ENCODE measurements around the gene PCBP2. TPM values are rescaled to one million over a fixed set of nuclear protein-coding genes. Genes with fewer than 3 reads are reported as not detected.

Gene PCBP2
- polyA plus RNA-seq, 1 donor = 1,185 TPM

DNA sequence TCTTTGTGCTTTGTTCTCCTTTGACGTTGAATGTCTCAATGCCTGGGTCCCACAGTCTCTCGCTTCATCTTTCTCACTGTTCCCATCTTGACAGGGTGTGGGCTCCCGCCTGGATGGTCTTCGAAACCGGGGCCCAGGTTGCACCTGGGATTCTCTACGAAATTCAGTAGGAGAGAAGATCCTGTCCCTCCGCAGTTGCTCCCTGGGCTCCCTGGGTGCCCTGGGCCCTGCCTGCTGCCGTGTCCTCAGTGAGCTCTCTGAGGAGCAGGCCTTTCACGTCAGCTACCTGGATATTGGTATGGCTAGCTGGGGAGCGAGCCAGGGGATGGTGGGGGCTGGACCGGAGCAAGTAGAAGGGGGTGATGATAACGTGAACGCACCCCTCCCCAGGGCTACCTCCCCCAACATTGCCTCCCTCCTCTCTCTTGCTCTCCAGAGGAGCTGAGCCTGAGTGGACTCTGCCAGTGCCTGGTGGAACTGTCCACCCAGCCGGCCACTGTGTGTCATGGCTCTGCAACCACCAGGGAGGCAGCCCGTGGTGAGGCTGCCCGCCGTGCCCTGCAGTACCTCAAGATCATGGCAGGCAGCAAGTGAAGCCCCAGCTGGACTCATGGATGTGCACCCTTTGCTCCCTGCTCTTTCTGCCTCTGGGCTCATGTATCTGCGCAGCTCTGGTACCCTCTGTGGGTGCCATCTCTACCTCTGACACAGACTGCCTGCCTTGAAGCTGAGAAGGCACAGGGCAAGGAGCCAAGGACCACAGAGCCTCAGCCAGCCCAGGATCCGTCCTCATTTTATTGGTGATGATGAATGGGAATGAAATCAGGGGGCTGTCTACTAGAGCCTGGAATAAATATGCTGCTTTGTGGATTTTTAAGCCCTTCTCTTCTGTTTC, 53.9 kb downstream of the PCBP2 start:
- DNase-seq = no peak

DNA sequence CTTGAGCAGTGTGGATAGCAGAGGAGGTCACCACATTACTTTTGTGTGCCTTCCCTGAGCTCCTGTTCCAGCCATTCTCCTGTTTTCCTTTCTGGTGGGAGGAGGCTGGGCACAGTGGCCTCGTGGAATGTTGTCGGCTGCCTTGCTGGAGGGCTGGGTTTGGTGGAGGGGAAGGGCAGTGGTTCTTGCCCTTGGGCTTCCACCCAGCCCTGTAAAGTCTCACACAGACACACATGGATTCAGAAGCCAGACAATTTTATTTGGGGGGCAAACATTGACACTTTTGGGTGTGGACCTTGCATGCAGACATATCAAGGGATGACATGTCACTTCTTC, 54.5 kb downstream of the PCBP2 start:
- no peak for DNase-seq

DNA sequence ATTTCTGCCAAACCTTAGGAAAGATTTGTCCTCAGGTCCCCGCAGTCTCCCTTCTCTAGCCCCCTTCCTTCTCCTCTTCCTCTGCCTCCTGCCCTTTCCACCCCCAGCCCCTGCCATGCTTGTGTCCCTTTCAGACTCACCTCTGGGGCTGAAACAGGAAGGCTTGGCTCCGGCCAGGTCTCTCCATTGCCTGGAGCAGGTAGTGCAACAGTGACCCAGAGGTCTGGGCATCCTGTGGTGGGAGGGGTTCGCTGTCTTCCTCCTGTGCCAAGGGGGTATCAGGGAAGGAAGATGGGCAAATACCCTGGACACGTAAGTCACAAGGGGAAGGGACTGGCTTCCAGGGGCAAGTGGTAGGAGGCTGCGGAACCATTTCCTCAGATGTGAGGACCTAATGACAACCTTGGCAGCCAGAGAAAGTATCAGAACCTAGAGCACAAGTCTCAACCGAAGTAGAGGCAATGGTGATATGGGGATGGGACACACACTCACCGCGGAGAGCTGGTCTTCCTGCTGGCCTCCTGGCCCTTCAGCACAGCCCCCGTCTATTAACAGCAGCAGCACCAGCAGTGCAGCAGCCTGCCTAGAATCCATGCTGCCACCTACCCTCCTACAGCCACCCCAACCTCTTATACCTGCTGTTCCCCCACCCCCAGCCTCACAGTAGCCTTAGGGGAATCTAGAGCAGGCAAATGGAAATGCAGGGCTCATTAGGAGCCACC, 55.1 kb downstream of the PCBP2 start, which contains the start of gene NPFF:
TSS of gene NPFF (minus strand) at position 604 of the 722 bp plus-strand sequence. CDS start at position 594, 10 bp downstream.
- DNase-seq = no peak

DNA sequence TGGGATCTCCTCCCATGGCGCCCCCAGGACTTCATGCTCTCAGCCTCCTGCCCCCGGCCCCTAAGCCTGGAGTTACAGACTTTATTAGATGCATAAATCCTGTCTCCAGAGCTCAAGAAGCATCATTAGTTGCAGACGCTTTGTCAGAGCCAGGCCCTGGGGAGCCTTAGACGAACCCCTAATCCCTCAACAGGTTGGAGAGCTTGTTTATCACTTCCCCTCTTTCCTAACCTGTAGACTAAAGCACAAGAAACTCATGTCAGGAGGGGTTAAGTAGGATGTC, 55.6 kb downstream of the PCBP2 start:
- no peak for DNase-seq

DNA sequence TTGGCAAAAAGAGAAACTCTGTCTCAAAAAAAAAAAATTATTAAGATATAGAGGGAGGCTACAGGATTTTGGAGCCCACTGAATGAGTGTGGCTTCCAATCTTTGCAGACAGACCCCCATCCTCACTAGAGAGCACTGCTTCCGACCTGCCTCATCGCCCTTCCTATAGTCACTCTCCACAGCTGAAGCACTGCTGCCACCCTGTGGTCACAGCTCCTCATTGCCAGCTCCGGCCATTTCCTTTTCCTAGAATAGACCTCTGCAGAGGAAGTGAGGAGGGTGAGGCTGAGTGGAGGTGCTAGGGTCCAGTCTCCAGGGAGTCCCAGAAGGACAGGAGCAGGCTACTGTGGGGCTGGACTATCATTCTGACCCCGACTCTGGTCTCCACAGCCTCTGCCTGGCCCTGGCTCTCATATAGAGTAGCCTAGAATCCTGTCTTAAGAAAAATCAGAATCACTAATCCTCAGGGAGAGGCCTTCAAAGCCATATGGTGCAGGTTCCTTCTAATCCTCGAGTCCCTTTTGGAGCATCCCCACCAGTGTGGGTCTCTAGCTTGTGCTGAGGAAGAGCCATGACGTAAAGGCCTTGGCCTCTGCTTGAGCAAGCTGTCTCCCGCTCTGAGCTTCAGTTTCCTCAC, 56.8 kb downstream of the PCBP2 start:
- peak; percentile 87 for DNase-seq

DNA sequence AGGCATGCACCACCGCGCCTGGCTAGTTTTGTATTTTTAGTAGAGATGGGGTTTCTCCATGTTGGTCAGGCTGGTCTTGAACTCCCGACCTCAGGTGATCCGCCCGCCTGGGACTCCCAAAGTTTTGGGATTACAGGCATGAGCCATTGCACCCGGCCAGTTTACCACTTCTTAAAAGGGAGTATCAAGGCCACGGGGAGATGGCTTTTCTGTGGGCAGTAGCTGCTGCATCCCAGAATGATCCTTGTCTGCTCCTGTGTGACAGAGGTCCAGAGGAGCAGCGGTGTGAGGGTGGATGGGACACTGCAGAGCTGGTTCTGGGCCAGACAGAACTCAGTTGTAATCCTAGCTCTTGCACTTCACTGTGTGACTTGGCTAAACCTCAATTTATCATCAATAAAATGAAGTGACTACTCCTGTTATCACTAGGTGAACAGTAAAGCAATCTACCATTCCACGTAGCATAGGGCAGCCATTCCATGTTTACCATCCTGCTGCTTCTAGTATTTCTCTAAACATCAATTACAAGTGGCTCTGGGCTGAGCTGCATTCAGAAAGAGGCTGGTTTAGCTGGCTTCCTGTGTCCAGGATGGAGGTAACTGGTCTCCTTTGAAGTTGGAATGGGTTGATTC, 58.4 kb downstream of the PCBP2 start:
- no peak for DNase-seq

DNA sequence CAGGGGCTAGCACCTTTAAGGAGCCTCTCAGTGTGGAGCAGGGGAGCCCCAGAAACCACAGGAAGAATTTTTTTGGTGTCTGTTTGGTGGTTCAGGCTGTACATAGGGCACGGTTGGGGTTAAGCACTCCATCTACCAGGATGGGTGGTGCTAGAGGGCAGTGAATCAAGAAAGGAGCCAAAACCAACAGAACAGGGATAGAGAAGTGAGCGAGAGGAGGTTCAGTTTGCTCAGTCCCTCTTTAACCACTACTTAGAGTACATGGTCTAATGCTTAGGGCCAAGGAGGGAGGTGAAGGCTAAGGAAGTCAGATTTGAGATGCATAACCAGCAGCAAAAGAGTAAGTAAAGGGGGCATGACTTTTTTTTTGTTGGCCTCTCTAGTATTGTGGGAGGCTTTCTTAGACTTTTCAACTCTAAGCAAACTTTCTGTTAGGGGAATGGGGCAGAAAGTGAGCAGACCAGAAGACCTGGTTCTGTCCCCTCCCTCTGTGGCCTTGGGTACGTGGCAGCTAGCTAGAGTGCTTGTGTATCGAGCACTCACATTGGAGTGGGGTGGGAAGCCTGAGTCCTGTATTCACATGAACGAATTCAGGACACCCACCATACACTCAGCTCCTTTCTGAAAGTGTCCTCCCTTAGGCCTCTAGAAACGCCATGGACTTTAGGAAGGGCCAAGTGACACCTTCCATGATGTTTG, 62.0 kb downstream of the PCBP2 start:
- DNase-seq = no peak

DNA sequence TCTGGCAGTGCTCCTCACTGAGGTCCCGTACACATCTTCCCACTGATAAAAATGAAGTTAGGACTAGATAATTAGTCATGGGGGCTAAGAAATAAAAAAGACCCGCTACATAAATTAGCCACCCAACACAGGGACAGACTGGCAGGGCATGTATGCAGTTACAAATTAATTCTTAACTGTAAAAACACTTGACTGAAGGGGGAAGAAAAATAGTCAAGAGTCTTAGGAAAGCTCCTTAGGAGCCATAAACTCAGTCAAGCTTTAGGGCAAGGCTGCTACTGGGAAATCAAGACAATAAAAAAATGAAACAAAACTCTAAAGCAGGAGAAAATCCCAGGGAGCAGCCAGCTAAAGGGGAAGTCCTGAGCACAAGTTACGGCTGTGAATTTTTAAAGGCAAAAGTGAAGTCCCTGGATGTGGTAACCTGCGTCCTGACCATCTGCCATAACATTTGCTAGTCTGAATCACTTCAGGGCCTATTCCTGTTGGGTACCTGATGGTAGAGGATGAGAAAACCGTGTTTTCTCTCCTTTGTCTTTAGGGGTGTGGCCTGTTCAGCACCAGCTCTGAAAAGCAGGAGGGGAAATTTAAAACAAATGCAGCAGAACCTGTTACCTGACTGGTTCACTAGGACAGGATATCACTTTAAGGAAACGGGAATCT, 62.9 kb downstream of the PCBP2 start:
- DNase-seq = no peak

DNA sequence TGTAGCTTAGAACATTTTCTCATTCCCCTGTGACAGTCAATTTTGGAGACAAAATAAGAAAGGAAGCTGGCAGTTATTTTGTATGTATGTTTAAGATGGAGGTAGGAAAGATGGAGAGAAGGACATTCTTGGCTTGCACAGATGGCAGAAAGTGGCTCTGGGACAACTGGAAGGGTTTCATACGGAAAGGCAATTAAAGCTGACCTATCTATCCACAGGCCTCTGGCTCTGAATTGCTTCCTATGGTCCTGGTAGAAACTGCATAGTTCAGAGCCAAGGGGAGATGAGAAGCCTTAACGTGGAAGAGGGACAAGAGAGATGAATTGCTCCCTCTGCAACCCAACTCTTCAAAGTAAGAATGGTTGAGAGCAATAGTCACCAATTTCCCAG, 63.4 kb downstream of the PCBP2 start:
- DNase-seq = no peak

DNA sequence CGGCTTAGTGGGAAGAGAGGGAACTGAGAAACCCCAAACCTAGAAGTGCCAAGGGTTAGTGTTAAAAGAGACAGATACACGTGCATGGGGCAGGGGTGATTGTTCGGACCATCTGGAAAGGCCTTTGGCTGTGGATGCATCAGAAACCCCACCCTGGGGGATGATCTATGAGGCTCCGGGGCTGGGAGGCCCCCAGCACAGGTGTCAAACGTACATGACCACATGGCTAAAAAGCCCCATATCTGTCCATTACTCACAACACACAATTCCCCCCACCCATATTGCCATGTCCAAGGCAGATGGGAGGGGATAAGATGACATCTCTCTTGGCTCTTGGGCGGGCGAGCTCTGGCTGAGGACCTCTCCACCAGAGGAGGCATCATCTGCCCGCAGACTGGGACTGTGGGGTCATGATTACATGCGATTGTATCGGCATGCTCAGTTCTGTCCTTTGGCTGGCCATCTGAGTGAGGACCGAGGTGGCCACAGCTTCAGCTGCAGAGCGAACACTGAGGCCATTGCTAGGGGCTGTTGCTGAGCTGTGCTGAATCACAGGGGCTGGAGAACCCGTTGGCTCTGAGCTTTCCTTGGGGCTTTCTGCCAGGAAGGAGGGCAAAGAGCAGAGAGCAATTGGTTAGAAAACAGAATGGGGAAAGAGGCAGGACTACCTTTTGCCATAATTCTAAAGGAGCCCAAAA, 65.0 kb downstream of the PCBP2 start:
- no peak for DNase-seq

DNA sequence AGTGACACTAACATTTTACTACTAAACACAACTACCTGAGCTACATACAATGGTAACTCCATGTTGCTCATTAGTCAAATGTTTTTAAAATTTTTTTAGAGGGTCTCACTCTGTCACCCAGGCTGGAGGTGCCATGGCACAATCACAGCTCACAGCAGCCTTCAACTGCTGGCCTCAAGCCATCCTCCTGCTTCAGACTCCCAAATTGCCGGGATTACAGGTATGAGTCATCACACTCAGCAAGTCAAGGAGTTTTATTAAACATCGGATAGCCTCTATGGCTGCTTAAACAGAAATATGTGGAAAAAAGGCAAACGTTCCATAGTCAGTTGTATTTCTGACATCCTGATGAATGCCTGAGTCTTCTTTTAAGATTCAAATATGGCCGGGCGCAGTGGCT, 66.5 kb downstream of the PCBP2 start:
- DNase-seq = no peak

DNA sequence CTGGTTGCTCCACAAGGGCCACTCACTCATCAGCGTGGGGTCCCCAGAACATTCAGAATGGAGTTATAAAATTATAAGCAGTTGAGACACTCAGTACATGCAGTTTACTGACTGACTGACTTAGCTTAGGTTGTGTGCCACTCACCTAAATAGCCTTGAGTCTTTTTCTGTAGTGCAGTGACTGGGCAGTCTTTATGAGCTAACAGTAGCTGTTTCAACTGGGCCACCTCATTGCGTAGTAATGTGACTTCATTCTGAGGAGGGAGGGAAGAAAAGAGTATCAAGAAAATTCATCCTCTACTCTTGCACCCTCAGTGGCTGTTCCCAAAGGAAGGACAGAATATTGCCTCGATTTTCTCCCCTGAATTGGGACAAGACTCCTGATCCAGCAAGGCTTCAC, 71.2 kb downstream of the PCBP2 start:
- no peak for DNase-seq

DNA sequence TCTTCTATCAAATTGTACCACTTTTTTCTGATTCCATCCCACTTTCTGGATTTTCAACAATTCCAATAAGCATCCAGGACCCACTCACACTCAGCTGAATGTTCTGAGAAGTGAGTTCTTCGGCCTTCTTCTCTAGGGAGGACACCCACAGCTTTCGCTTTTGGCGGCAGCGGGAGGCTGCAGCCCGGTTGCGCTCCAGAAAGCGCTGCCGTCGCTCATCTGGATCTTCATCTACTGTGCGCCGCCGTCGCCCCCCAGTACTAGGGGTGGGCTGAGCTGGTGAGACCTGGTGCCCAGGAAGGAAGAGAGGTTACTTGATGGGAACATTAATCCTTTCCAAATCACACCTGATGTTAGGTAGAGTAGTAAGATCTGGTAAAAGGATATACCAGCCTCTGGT, 72.6 kb downstream of the PCBP2 start:
- no peak for DNase-seq

DNA sequence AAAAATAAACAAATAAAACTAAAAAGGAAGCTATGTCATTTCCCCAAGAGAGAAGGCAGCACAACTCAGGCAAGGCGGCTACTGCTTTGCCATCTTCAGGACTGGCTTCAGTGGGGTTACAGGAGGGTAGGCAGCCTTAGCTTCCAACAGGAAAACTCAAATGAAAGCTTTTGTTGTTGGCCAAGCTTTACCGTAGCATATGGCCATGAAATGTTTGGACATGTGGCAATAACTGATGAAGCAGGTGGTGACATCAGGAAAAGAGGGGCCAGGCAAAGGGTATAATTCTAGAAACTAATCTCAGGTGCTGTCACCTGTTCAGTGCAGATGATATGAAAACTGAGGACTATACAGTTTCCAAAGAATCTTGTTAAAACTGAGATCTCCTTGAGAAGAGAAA, 78.2 kb downstream of the PCBP2 start:
- no peak for DNase-seq

Other genes starting within 250 kb of the PCBP2 start
- gene ITGB7, start 244.9 kb upstream of the PCBP2 start, polyA plus RNA-seq (ENCODE audit: insufficient read length) = 1.8 TPM
- 33.9 TPM for gene RARG, start 219.9 kb upstream of the PCBP2 start, polyA plus RNA-seq (ENCODE audit: insufficient read length)
- 18.9 TPM for gene ESPL1, start 183.8 kb upstream of the PCBP2 start, polyA plus RNA-seq (ENCODE audit: insufficient read length)
- gene PFDN5, start 156.6 kb upstream of the PCBP2 start, polyA plus RNA-seq (ENCODE audit: insufficient read length) = 623 TPM
- gene MYG1, start 152.4 kb upstream of the PCBP2 start, polyA plus RNA-seq (ENCODE audit: insufficient read length) = 49.1 TPM
- 92.2 TPM for gene AAAS, start 130.5 kb upstream of the PCBP2 start, polyA plus RNA-seq (ENCODE audit: insufficient read length)
- gene SP7, start 115.7 kb upstream of the PCBP2 start, polyA plus RNA-seq (ENCODE audit: insufficient read length) = 0.15 TPM
- gene SP1, start 71.9 kb upstream of the PCBP2 start, polyA plus RNA-seq (ENCODE audit: insufficient read length) = 92.3 TPM
- gene AMHR2, start 28.2 kb upstream of the PCBP2 start, polyA plus RNA-seq (ENCODE audit: insufficient read length) = 0.63 TPM
- 184 TPM for gene PRR13, start 10.4 kb upstream of the PCBP2 start, polyA plus RNA-seq (ENCODE audit: insufficient read length)
- gene MAP3K12, start 47.4 kb downstream of the PCBP2 start, polyA plus RNA-seq (ENCODE audit: insufficient read length) = 38.5 TPM
- 48.4 TPM for gene TARBP2, start 49.2 kb downstream of the PCBP2 start, polyA plus RNA-seq (ENCODE audit: insufficient read length)
- gene NPFF, start 55.4 kb downstream of the PCBP2 start, polyA plus RNA-seq (ENCODE audit: insufficient read length) = 2.1 TPM
- 52.4 TPM for gene ATF7, start 174.3 kb downstream of the PCBP2 start, polyA plus RNA-seq (ENCODE audit: insufficient read length)
- 483 TPM for gene ATP5MC2, start 224.0 kb downstream of the PCBP2 start, polyA plus RNA-seq (ENCODE audit: insufficient read length)